Pancreas (tissue), 10 donors: ENCODE data around the gene SERGEF. TPM values are rescaled to one million over a fixed set of nuclear protein-coding genes. Genes with fewer than 3 reads are reported as not detected.

Source experiments
- ATAC-seq, 4 donors: fragments of 200-7000 bp; cut with Tn5 transposase; one replicate each; pipeline versions ENCODE4 v1.8.0 to v1.9.1; 2020; ENCODE audit warnings: mild to moderate bottlenecking in 4 of 4, moderate library complexity in 4 of 4
- DNase-seq, 6 donors: peaks; one replicate each; pipeline ENCODE4 v3.0.0-alpha.2; 2020
- FAIRE-seq: peaks from 2 replicates; lab custom pipeline; 2012; peaks lifted over from hg19 to GRCh38; lab: Jason Lieb, UNC
- H3K27ac ChIP-seq, 4 donors: fragments of 200-600 bp; sonication (generic); 1 replicate in 3 of 4; 2 replicates in 1 of 4; pipeline versions ENCODE4 v1.5.0 to v1.8.0; 2020
- H3K27me3 ChIP-seq, 4 donors: fragments of 200-600 bp; one replicate each; pipeline ENCODE4 v1.8.0; 2021
- H3K36me3 ChIP-seq, 3 donors: fragments of 200-600 bp; sonication (generic) in 1 of 3; one replicate each; pipeline versions ENCODE4 v1.5.0 to v1.8.0; 2020 to 2021
- H3K4me1 ChIP-seq, 3 donors: fragments of 200-600 bp; one replicate each; pipeline ENCODE4 v1.8.0; 2021
- H3K4me3 ChIP-seq, 4 donors: fragments of 200-600 bp; sonication (generic) in 2 of 4; one replicate each; pipeline versions ENCODE4 v1.5.0 to v1.8.0; 2020 to 2021
- H3K9me3 ChIP-seq, 4 donors: fragments of 200-600 bp; one replicate each; pipeline ENCODE4 v1.8.0; 2021
- WGBS, 2 donors: extraction: QIAGEN DNeasy Blood & Tissue Kit; methylation state at CpG; one replicate each; pipeline ENCODE4 v1.1.7; 2013; 5-methylcytosine and 5-hydroxymethylcytosine counted together
- intact Hi-C, 3 donors: fragments of 100-400 bp; cut with DNase I; formaldehyde crosslinking; loops; one replicate each; pipeline versions ENCODE4 v1.11.1 to v1.14.2; 2022
- polyA plus RNA-seq, 2 donors: library from polyadenylated mRNA; stranded (reverse); fragments of 200-250 nt; gene quantifications; one replicate each; pipeline ENCODE4 v1.2.3, GENCODE V29; 2013
- total RNA-seq, 6 donors: library from RNA; stranded (reverse); fragmentation: NEBNext Ultra II Directional in 4 of 6; extraction: Animal tissue kit (Norgen Biotek cat#: 25700) in 4 of 6; gene quantifications; one replicate each; pipeline versions ENCODE4 v1.2.1 to v1.2.4, GENCODE V29; 2021 to 2023
- TF ChIP-seq, protein P1 (sequence below), 4 donors: fragments of 200-600 bp; sonication (generic) in 3 of 4; IDR thresholded peaks; one replicate each; pipeline versions ENCODE4 v1.5.0 to v1.8.0; 2021; ENCODE audit warnings: antibody characterized with exemption in 4 of 4
- donor health status: healthy with polysubstance abuse.
- donor health status: DM: no; HTN: no; CAD: no; lungs with moderate emphysema.
- donor health status: DM: no; HTN: no; CAD: no.
- donor health status: control.
- donor health status: control.
- donor health status: Bipolar disorder and iron deficiency.
- donor health status: DM: yes; HTN: yes; CAD: no.
- donor health status: DM: no; HTN: no; CAD: no.
- donor health status: DM: no; HTN: no; CAD: no.
- donor health status: DM: yes; HTN: yes; CAD: no.

The SERGEF gene
- total and polyA plus RNA-seq, 8 donors, result 17.8 to 101 (median 24.5) TPM

DNA sequence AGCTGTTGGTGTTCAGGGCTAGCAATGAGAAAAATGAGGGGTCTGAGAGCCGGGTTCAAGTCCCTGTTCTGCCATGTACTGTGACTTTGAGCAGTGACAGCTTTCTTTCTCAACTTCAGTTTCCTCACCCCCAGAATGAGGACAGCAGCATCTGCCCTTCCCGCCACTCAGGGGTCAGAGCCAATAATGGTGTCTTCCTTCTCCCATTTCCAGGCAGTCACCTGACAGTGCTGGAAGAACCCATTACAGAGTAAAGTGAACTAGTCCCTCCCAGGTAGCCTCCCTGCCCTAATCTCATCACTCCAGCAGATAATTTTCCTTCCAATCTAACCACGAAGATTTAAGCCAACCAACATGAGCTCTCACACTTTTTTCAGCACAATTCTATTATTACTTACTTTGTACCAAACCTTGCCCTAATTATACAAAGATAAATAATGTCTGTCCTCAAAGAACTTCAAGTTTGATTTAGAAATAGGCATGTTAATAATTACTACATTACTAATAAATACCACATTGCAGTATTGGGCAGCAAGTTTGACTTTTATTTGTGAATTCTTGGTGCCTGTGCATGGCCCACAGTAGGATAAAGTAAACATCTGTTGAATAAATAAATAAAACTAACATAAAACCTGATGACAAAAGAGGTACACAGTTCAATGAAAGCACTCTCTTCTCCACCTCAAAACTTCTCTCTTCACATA, 61.0 kb downstream of the SERGEF start:
- 78 to 97% methylated on average over 3 of the region's 3 CpGs for WGBS, 2 donors
- TF ChIP-seq, protein P1, sequence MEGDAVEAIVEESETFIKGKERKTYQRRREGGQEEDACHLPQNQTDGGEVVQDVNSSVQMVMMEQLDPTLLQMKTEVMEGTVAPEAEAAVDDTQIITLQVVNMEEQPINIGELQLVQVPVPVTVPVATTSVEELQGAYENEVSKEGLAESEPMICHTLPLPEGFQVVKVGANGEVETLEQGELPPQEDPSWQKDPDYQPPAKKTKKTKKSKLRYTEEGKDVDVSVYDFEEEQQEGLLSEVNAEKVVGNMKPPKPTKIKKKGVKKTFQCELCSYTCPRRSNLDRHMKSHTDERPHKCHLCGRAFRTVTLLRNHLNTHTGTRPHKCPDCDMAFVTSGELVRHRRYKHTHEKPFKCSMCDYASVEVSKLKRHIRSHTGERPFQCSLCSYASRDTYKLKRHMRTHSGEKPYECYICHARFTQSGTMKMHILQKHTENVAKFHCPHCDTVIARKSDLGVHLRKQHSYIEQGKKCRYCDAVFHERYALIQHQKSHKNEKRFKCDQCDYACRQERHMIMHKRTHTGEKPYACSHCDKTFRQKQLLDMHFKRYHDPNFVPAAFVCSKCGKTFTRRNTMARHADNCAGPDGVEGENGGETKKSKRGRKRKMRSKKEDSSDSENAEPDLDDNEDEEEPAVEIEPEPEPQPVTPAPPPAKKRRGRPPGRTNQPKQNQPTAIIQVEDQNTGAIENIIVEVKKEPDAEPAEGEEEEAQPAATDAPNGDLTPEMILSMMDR (IDR thresholded peaks at IDR 0.05), result no peak
- Histone ChIP-seq H3K27me3 (no peaks in the 10 kb centered on the region), H3K36me3 (peaks cover 0 to 11% (median 0%) of the 10 kb centered on the region in 3 donors), H3K9me3 (no peaks in the 10 kb centered on the region), H3K27ac (no peak overlapping the region), H3K4me3 (no peak overlapping the region), H3K4me1 (no peaks in the 10 kb centered on the region)
- intact Hi-C loops, result no loop called here
- FAIRE-seq (no peak), DNase-seq (no peak), ATAC-seq (no peak)

DNA sequence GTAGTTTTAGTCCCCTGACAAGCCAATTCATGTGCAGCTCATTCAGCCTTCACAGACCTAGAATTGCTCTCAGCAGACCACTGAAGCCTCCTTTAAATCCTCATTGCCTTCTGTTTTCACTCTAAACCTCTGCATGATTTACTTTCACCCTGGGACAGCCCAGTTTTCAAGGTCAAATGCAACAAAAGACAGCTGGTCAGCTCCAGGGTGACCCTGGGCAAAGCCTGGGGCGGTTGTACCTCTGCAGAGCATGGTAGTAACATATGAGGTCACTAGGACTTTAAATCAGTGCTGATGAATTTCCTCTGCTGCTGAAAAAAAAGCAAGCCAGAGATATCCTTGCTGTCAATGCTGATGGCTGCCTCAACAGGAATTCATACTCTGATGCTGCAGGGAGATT, 62.2 kb downstream of the SERGEF start:
- Histone ChIP-seq H3K4me3 (no peak overlapping the region), H3K27me3 (no peaks in the 10 kb centered on the region), H3K4me1 (no peaks in the 10 kb centered on the region), H3K36me3 (peaks cover 0 to 1% (median 0%) of the 10 kb centered on the region in 3 donors), H3K27ac (no peak overlapping the region), H3K9me3 (no peaks in the 10 kb centered on the region)
- TF ChIP-seq, protein P1 (IDR thresholded peaks at IDR 0.05), result no peak
- ATAC-seq (no peak), DNase-seq (no peak), FAIRE-seq (no peak)
- intact Hi-C loops, result no loop called here
- 74 to 84% methylated on average over 1 of the region's 1 CpG for WGBS, 2 donors

DNA sequence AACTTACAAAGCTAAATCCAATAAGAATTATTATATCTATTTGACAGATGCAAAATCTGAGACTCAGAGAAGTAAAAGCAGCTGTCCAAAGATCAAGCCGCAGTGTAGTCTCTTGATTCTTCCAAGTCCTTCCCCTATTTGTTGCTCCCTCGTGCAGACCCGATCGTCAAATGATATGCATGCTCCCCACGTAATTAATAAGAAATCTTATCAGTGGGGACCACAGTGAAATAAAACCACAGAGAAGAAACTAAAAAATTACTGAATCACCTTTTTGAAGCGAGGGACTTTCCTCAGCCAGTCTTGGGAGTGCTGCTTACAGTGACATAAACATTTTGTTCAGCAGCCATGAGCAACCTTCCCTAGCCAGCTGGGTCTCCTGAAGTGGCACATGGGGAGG, 64.6 kb downstream of the SERGEF start:
- TF ChIP-seq, protein P1 (IDR thresholded peaks at IDR 0.05), result no peak
- 94 to 95% methylated on average over 6 of the region's 6 CpGs for WGBS, 2 donors
- ATAC-seq (no peak), FAIRE-seq (no peak), DNase-seq (no peak)
- Histone ChIP-seq H3K9me3 (no peaks in the 10 kb centered on the region), H3K4me3 (no peak overlapping the region), H3K27ac (no peak overlapping the region), H3K4me1 (no peaks in the 10 kb centered on the region), H3K27me3 (no peaks in the 10 kb centered on the region), H3K36me3 (no peaks in the 10 kb centered on the region)
- intact Hi-C loops, result no loop called here

DNA sequence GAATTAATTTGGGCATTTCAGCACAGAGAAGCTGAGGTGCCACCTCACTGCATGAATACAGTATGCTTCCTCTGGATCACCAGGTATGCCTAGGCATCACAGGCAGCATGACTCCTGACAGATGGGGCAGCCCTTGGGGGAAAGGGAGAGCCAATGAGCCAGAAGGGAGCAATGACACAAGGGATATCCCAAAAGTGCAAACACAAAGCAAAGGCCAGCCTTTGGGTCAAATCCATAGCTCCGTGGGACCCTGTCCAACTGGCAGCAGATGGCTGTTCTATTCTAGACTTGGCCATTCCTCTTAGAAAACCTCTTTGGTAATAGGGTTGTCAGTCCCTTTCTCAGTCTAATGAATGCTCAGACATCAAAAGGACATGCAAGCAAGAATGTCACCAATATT, 73.3 kb downstream of the SERGEF start:
- DNase-seq (no peak), FAIRE-seq (no peak), ATAC-seq (no peak)
- 71 to 78% methylated on average over 1 of the region's 1 CpG for WGBS, 2 donors
- no peak overlapping the region for H3K4me3 ChIP-seq
- no peaks in the 10 kb centered on the region for H3K9me3 ChIP-seq
- H3K4me1 ChIP-seq, result no peaks in the 10 kb centered on the region
- intact Hi-C loops, result no loop called here
- no peaks in the 10 kb centered on the region for H3K36me3 ChIP-seq
- H3K27ac ChIP-seq, result no peak overlapping the region
- no peaks in the 10 kb centered on the region for H3K27me3 ChIP-seq
- TF ChIP-seq, protein P1 (IDR thresholded peaks at IDR 0.05), result no peak

DNA sequence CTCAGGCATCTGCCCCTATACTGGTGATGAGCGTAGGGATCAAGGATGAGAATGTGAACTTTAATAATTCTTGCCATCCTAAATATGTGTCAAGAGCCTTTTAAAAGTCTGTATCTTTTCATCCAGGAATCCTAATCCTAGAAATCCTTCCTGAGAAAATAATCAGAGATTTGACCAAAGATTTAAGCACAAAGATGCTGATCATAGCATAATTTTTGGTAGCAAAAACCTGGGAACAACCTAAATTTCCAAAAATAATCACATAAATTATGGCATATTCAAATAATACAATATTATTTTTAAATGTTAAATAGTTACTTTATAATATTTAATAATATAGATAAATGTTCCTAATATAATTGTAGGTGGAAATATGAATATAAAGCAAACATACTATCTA, 76.1 kb downstream of the SERGEF start:
- H3K36me3 ChIP-seq, result no peaks in the 10 kb centered on the region
- no peaks in the 10 kb centered on the region for H3K9me3 ChIP-seq
- FAIRE-seq, result peak; percentile 5

More for the DNA sequence above, 76.1 kb downstream of the SERGEF start:
- DNase-seq, result no peak
- Histone ChIP-seq H3K27ac (no peak overlapping the region), H3K27me3 (no peaks in the 10 kb centered on the region), H3K4me3 (no peak overlapping the region), H3K4me1 (peaks cover 0 to 5% (median 0%) of the 10 kb centered on the region in 3 donors)
- TF ChIP-seq, protein P1 (IDR thresholded peaks at IDR 0.05), result no peak
- intact Hi-C loops, result no loop called here
- 95 to 100% methylated on average over 1 of the region's 1 CpG for WGBS, 2 donors
- ATAC-seq, result no peak
